Gastrocnemius medialis (tissue), 4 donors: ENCODE measurements around the gene ARHGAP6. TPM values are rescaled to one million over a fixed set of nuclear protein-coding genes. Genes with fewer than 3 reads are reported as not detected.

Experiments used
- ATAC-seq, 2 donors: fragments of 150-250 bp; one replicate each; pipeline ENCODE4 v1.9.1; 2016
- DNase-seq, 2 donors: peaks; one replicate each; pipeline ENCODE4 v3.0.0-alpha.2; 2019
- H3K27ac ChIP-seq, 4 donors: fragments of 200-600 bp; sonication (generic); 1 replicate in 1 of 4; 2 replicates in 3 of 4; pipeline ENCODE4 v1.5.1; 2016 to 2018; ENCODE audit warnings: mild to moderate bottlenecking in 2 of 4, moderate library complexity in 1 of 4
- H3K27me3 ChIP-seq, 3 donors: fragments of 200-600 bp; sonication (generic) in 2 of 3; 1 replicate in 1 of 3; 2 replicates in 2 of 3; pipeline versions ENCODE4 v1.5.1 to v1.6.0; 2016 to 2019; ENCODE audit warnings: mild to moderate bottlenecking in 1 of 3, moderate library complexity in 1 of 3
- H3K36me3 ChIP-seq, 2 donors: fragments of 200-600 bp; sonication (generic) in 1 of 2; one replicate each; pipeline ENCODE4 v1.5.1; 2017 to 2018
- H3K4me1 ChIP-seq, 2 donors: fragments of 200-600 bp; sonication (generic) in 1 of 2; one replicate each; pipeline ENCODE4 v1.5.1; 2016 to 2017; ENCODE audit warnings: mild to moderate bottlenecking in 2 of 2
- H3K4me3 ChIP-seq, 4 donors: fragments of 200-600 bp; sonication (generic) in 3 of 4; 1 replicate in 1 of 4; 2 replicates in 3 of 4; pipeline ENCODE4 v1.5.1; 2016 to 2019; ENCODE audit warnings: mild to moderate bottlenecking in 2 of 4
- H3K9me3 ChIP-seq, 3 donors: fragments of 200-600 bp; sonication (generic) in 2 of 3; 1 replicate in 1 of 3; 2 replicates in 2 of 3; pipeline ENCODE4 v1.5.1; 2016 to 2019
- POLR2A ChIP-seq, 2 donors: fragments of 450-650 bp; IDR thresholded peaks; one replicate each; pipeline ENCODE4 v1.6.1; 2017; ENCODE audit warnings: antibody characterized with exemption in 2 of 2, mild to moderate bottlenecking in 2 of 2, moderate library complexity in 2 of 2
- in situ Hi-C, 4 donors: fragments of 200-750 bp; cut with MboI; loops; one replicate each; pipeline versions ENCODE4 v1.15.0 to v1.8.0; 2017; ENCODE audit warnings: low sequenced_read_pairs in 4 of 4
- intact Hi-C: fragments of 100-400 bp; cut with DNase I; formaldehyde crosslinking; loops from one replicate; pipeline ENCODE4 v1.15.1; 2023; ENCODE audit warnings: low total_unique reads
- total RNA-seq, 4 donors: library from RNA; depleted of rRNA; stranded (reverse); fragments of >200 nt; gene quantifications; one replicate each; pipeline versions ENCODE4 v1.1.0 to v1.2.3, GENCODE V29; 2016
- TF ChIP-seq, protein P1 (sequence below), 5 experiments: fragments of 450-650 bp in 3 of 5; fragments of 200-600 bp in 2 of 5; sonication (generic) in 2 of 5; IDR thresholded peaks in 4 of 5; conservative IDR thresholded peaks in 1 of 5; 1 replicate in 4 of 5; 2 replicates in 1 of 5; pipeline ENCODE4 v1.5.1; 2016 to 2019; ENCODE audit warnings: antibody characterized with exemption in 5 of 5, mild to moderate bottlenecking in 3 of 5, moderate library complexity in 3 of 5

ARHGAP6 gene
- total RNA-seq, 4 donors from 2014 or later: 10.7 to 18.0 (median 14.9) TPM

DNA sequence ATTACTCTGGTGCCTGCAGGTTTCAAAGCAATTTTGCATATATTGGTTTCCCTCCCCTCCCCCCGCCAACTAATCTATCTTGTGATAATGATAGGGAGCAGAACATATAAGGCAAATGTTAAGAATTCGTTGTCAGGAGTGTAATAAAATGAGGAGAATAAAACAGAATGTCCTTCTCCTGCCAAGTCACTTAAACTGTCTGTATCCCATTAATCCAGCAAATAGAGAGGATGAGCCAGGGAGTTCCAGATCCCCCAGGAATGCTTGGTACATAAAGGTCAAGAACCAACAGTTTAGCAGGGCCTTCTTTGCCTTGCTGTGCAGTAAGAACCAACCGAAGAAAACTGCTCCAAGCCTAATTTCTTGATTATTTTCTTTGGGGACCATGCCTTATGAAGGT lies 231.1 kb downstream of the ARHGAP6 start:
- peaks cover 0 to 6% of the 10 kb centered on the region in 2 donors for H3K4me1 ChIP-seq
- H3K27me3 ChIP-seq: no peaks in the 10 kb centered on the region
- DNase-seq (no peak), ATAC-seq (no peak)
- intact Hi-C loops: no loop called here
- no peak overlapping the region for H3K4me3 ChIP-seq
- in situ Hi-C loops: no loop called here
- no peak overlapping the region for H3K27ac ChIP-seq
- H3K36me3 ChIP-seq: no peaks in the 10 kb centered on the region
- TF ChIP-seq, protein P1, sequence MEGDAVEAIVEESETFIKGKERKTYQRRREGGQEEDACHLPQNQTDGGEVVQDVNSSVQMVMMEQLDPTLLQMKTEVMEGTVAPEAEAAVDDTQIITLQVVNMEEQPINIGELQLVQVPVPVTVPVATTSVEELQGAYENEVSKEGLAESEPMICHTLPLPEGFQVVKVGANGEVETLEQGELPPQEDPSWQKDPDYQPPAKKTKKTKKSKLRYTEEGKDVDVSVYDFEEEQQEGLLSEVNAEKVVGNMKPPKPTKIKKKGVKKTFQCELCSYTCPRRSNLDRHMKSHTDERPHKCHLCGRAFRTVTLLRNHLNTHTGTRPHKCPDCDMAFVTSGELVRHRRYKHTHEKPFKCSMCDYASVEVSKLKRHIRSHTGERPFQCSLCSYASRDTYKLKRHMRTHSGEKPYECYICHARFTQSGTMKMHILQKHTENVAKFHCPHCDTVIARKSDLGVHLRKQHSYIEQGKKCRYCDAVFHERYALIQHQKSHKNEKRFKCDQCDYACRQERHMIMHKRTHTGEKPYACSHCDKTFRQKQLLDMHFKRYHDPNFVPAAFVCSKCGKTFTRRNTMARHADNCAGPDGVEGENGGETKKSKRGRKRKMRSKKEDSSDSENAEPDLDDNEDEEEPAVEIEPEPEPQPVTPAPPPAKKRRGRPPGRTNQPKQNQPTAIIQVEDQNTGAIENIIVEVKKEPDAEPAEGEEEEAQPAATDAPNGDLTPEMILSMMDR (IDR thresholded peaks at IDR 0.05 in 4 of 5, conservative IDR thresholded peaks at IDR 0.05 in 1 of 5): no peak
- no peak for TF ChIP-seq POLR2A (IDR thresholded peaks at IDR 0.05)
- no peaks in the 10 kb centered on the region for H3K9me3 ChIP-seq

DNA sequence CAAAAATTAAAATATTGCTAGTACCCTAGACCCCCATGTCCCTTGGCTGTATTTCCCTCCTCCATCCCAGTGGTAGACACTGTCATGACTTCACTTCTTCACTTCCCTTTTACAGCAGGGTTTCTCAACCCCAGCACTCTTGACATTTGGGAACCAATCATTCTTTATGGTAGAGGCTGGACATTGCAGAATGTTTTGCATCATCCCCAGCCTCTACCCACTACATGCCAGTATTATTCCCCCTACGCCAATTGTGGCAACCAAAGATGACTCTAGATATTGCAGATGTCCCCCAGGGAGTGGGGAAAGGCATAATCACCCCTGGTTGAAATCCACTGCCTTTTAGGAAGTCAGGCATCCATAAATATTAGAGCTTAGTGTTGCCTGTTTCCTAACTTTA lies 233.9 kb downstream of the ARHGAP6 start:
- Histone ChIP-seq H3K27ac (no peak overlapping the region), H3K9me3 (no peaks in the 10 kb centered on the region), H3K4me3 (no peak overlapping the region), H3K4me1 (no peaks in the 10 kb centered on the region), H3K27me3 (no peaks in the 10 kb centered on the region), H3K36me3 (no peaks in the 10 kb centered on the region)
- intact Hi-C loops: no loop called here
- in situ Hi-C loops: no loop called here
- DNase-seq: no peak
- TF ChIP-seq, protein P1 (IDR thresholded peaks at IDR 0.05 in 4 of 5, conservative IDR thresholded peaks at IDR 0.05 in 1 of 5): no peak
- TF ChIP-seq POLR2A (IDR thresholded peaks at IDR 0.05): no peak
- ATAC-seq: no peak

DNA sequence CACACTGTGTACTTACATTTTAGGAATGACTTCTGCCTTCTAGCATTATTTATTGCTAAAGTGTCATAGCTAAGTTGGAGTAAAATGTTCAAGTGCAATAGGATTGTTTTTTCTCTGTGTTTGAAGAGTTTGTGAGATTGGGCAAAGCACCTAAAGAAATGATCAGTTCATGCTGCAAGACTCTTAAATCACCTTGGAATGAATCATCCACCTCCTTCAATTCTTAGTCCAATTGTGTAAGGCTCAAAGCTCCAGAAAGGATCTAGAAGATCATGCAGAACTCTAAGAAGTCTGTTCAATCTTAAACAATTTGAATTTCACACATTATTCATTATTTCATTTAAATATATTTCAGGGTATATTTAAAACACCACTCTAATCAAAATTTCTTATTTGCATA lies 235.4 kb downstream of the ARHGAP6 start:
- no peaks in the 10 kb centered on the region for H3K9me3 ChIP-seq
- H3K36me3 ChIP-seq: no peaks in the 10 kb centered on the region
- TF ChIP-seq POLR2A (IDR thresholded peaks at IDR 0.05): no peak
- TF ChIP-seq, protein P1 (IDR thresholded peaks at IDR 0.05 in 4 of 5, conservative IDR thresholded peaks at IDR 0.05 in 1 of 5): no peak
- ATAC-seq (no peak), DNase-seq (no peak)
- no peaks in the 10 kb centered on the region for H3K4me1 ChIP-seq
- H3K4me3 ChIP-seq: no peak overlapping the region
- in situ Hi-C loops: no loop called here
- no peak overlapping the region for H3K27ac ChIP-seq
- intact Hi-C loops: no loop called here
- no peaks in the 10 kb centered on the region for H3K27me3 ChIP-seq

DNA sequence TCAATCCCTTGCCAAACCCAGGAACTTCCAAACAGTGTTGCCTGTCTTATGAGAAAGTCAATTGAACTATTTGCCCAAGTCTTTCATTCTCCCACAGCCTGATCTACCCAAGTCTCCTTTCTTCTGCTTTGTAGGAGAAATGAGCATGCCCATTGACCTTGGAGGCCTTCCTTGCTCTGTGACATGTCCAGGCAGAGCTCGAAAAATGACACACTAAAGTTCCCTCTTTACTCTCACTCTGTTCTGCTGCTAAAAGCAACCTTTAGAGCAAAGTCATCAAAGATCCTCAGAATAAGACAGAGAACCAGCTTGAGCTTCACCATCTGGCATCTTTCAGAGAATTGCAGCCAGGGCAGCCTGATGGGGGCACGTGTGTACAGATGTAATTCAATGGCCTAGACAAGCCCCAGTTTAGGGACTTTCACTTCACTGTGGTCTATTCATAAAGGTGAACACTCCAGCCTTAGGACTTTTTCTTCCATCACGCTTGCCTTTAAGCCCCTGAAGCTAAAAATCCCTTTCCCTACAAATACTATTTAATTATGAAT lies 236.1 kb downstream of the ARHGAP6 start:
- DNase-seq: no peak
- no peaks in the 10 kb centered on the region for H3K4me1 ChIP-seq
- no peaks in the 10 kb centered on the region for H3K36me3 ChIP-seq
- in situ Hi-C loops: no loop called here
- ATAC-seq: no peak
- H3K4me3 ChIP-seq: no peak overlapping the region
- intact Hi-C loops: loop anchor here (10.0 kb wide), 1 partner anchor 285 kb away; no protein-coding TSS in a partner anchor
- H3K27ac ChIP-seq: no peak overlapping the region
- no peak for TF ChIP-seq POLR2A (IDR thresholded peaks at IDR 0.05)
- TF ChIP-seq, protein P1 (IDR thresholded peaks at IDR 0.05 in 4 of 5, conservative IDR thresholded peaks at IDR 0.05 in 1 of 5): no peak
- H3K27me3 ChIP-seq: no peaks in the 10 kb centered on the region
- H3K9me3 ChIP-seq: no peaks in the 10 kb centered on the region
